Ramos (cell line): Measurements from ENCODE around the gene THEMIS2.

Experiments used
- in situ Hi-C: fragments of 300-500 bp; cut with MboI; formaldehyde crosslinking; loops from one replicate; pipeline ENCODE4 v1.14.3; 2022; ENCODE audit warnings: low sequenced_read_pairs; ENCODE audit not compliant: unreplicated experiment

Gene THEMIS2

GRCh38 chr1:27884006-27884954 is 11.9 kb downstream of the THEMIS2 start:
- in situ Hi-C loops, result no loop called here

GRCh38 chr1:27885114-27885528 is 12.8 kb downstream of the THEMIS2 start:
- in situ Hi-C loops, result no loop called here

GRCh38 chr1:27885621-27886352 is 13.4 kb downstream of the THEMIS2 start:
- in situ Hi-C loops, result no loop called here

- in situ Hi-C loops, result no loop called here
These were observed 14.0 kb downstream of the THEMIS2 start for GRCh38 chr1:27886353-27886679.

GRCh38 chr1:27886744-27887143 is 14.4 kb downstream of the THEMIS2 start:
- in situ Hi-C loops, result no loop called here

GRCh38 chr1:27887215-27888021 is 15.1 kb downstream of the THEMIS2 start:
- in situ Hi-C loops, result no loop called here

- in situ Hi-C loops, result no loop called here
These were observed 17.2 kb downstream of the THEMIS2 start for GRCh38 chr1:27889506-27889905.

- in situ Hi-C loops, result no loop called here
These were observed 19.0 kb downstream of the THEMIS2 start for GRCh38 chr1:27891196-27891889.

GRCh38 chr1:27894521-27894920 is 22.2 kb downstream of the THEMIS2 start:
- in situ Hi-C loops, result no loop called here

GRCh38 chr1:27906759-27907158 is 34.4 kb downstream of the THEMIS2 start:
- in situ Hi-C loops, result no loop called here

GRCh38 chr1:27912429-27912828 is 40.1 kb downstream of the THEMIS2 start:
- in situ Hi-C loops, result no loop called here

- in situ Hi-C loops, result no loop called here
These were observed 42.8 kb downstream of the THEMIS2 start for GRCh38 chr1:27915082-27915575.

DNA sequence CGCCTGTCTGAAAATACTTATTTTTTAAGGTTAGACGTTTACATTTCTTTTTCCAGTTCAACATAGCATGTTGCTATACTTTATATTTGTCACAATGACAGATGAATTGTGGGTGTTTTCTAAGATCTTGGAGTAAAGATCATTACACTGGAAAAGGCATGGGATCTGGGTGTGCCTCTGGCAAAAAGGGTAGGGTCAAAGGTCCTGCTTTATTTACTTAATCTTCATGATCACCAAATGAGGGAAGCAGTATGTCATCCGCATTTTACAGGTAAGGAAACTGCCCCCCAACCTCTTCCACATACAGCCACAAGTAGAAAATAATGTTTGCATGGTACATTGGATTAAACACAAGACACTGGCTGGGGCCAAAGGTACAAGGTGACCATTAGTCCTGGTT is 49.9 kb downstream of the THEMIS2 start:
- in situ Hi-C loops, result no loop called here

DNA sequence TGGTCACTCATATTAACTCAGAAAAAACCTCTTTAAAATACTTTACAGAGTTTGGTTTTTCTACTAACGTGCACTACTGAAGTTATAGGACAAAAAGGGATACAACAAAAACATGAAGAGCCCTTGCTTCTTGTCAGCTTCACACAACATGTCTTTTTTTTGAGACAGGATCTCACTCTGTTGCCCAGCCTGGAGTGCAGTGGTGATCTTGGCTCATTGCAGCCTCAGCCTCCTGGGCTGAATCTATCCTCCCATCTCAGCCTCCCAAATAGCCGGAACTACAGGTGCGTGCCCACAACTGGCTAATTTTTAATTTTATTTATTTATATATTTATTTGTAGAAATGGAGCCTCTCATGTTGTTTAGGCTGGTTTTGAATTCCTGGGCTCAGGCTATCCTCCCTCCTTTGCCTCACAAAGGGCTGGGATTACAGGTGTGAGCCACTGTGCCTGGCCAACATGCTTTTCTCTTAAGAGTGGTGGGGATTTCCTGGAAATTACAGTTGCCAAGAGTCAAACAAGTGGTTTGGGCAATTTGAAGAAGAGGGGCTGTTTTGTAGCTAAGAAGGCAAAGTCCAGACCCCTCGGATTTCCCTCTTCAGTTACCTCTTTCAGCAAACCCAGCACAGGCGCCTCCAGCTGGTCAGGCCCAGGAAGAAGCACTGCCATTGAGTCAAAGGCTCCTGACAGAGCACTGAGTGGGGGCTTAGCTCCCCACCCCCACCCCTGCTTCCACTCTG is 56.0 kb downstream of the THEMIS2 start:
- in situ Hi-C loops, result no loop called here

DNA sequence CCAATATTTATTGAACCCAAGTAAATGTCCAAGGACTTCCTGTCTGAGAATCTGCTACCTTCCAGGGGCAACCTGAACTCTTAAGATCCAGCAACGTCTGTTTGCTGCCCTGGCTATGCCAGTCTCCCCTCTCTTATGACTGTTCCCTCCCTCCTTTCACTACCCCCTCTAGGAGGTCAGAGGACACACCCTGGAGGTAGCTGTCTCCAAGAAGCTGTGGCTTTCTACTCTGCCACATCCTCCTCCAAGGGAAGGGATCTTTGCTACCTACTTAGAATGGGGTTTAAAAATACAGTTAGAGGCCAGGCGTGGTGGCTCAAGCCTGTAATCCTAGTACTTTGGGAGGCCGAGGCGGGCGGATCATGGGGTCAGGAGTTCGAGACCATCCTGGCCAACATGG is 58.8 kb downstream of the THEMIS2 start:
- in situ Hi-C loops, result no loop called here

DNA sequence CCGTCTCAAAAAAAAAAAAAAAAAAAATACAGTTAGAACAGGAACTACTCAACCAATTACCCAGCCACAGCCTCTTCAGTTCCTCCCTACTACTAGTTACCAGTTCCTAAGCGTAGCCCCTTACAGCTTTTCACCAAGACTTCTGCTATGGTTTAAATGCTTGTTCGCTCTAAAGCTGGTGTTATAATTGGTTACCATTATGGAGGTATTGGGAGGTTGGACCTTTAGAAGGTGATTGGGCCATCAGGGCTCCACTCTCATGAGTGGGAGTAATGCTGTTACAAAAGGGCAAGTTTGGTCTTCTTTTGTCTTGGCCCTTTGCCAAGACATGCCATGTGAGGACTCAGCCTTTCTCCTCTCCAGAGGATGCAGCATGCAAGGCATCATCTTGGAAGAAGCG is 59.4 kb downstream of the THEMIS2 start:
- in situ Hi-C loops, result no loop called here

GRCh38 chr1:27934818-27935549 is 62.6 kb downstream of the THEMIS2 start, which contains the start of gene SMPDL3B:
Gene SMPDL3B (plus strand): TSS chr1:27935000. CDS start chr1:27935184, 184 bp downstream.
- in situ Hi-C loops, result no loop called here

DNA sequence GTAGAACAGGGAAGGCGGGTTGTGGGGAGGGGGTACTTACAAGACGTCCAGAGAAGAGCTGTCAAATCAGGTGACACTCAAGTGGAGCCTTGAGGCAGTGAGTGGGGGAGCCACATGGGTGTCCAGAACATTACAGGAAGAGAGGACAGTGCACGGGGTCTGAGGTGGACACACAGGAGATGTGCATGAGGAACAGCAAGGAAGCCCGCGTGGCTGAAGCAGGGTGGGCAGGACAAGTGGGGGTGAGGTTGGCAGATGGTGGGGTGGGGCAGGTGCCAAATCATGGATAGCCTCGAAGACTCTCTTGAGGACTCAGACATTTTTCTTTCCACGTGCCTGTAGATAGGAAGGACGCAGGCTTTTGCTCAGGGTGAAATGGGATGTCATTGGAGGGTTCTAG is 63.4 kb downstream of the THEMIS2 start:
- in situ Hi-C loops, result no loop called here
